ENCODE data around the gene TNNC1. TPM values are rescaled to one million over a fixed set of nuclear protein-coding genes. Genes with fewer than 3 reads are reported as not detected.

TNNC1 gene
- total and polyA plus RNA-seq, 2 of the 13 experiments (the other 11 are each of a cell fraction or from before 2014, with no cell fraction given), result 11.8 to 36.4 TPM

- TF ChIP-seq KMT2B (CRISPR knock-in tag; IDR thresholded peaks at IDR 0.05), result no peak
- no peak for TF ChIP-seq ZNF775 (CRISPR knock-in tag; IDR thresholded peaks at IDR 0.05; ENCODE audit: borderline replicate concordance)
- TF ChIP-seq HMGXB3 (CRISPR knock-in tag; IDR thresholded peaks at IDR 0.05; ENCODE audit: borderline replicate concordance), result no peak
- TF ChIP-seq PCBP1 (IDR thresholded peaks at IDR 0.05; ENCODE audit: borderline replicate concordance, low read depth, low read length), result no peak
- no peak for TF ChIP-seq ZNF350 (CRISPR knock-in tag; IDR thresholded peaks at IDR 0.05; ENCODE audit: borderline replicate concordance, low read depth)
- no peak for TF ChIP-seq TBX3 (IDR thresholded peaks at IDR 0.05; ENCODE audit: borderline replicate concordance)
- no peak for TF ChIP-seq ZNF20 (CRISPR knock-in tag; IDR thresholded peaks at IDR 0.05)
- TF ChIP-seq ZNF709 (CRISPR knock-in tag; IDR thresholded peaks at IDR 0.05), result no peak
- no peak for TF ChIP-seq RERE (CRISPR knock-in tag; IDR thresholded peaks at IDR 0.05; ENCODE audit: low read depth)
- TF ChIP-seq PAX8 (CRISPR knock-in tag; IDR thresholded peaks at IDR 0.05; ENCODE audit: borderline replicate concordance), result no peak
Measured at GRCh38 chr3:52402706-52403270, 51.1 kb downstream of the TNNC1 start (continued).

Data from HepG2 (cell line).